GM12801 (cell line): Measurements from ENCODE around the gene RNF40.

Experiments used
- CTCF ChIP-seq: IDR thresholded peaks from one replicate; pipeline ENCODE4 v1.5.1; 2011; ENCODE audit warnings: control low read depth; ENCODE audit not compliant: insufficient read length; ENCODE audit errors: extremely low read depth

The RNF40 gene

GRCh38 chr16:30722916-30723315, 39.2 kb upstream of the RNF40 start:
- TF ChIP-seq CTCF = no peak

- no peak for TF ChIP-seq CTCF
These were observed 38.3 kb upstream of the RNF40 start for GRCh38 chr16:30723725-30724355.

DNA sequence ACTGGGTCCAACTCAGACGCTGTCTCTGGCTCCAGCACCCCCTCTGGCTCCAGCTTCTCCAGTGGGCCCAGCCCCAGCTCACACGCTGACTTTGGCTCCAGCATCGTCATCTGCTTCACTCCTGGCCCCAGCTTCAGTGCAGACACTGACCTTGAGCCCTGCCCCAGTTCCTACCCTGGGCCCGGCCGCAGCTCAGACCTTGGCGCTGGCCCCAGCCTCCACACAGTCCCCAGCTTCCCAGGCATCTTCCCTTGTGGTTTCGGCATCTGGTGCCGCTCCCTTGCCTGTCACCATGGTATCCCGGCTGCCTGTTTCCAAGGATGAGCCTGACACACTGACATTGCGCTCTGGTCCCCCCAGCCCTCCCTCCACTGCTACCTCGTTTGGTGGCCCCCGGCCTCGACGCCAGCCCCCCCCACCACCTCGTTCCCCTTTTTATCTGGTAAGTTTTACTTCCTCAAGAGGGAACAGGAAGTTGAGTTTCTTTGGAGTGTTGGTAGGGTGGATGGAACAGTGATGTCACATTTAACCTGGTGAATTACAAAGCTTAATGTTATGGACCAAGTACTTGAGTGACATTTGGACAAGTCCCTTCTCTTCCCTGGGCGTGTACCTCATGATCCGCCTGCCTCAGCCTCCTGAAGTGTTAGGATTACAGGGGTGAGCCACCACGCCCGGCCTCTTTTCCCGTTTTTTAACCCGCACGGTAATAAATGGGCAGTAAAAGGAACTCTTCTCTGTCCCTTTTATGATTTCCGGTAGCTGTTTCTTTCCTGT, 37.3 kb upstream of the RNF40 start:
- no peak for TF ChIP-seq CTCF

- TF ChIP-seq CTCF = no peak
These were observed 36.7 kb upstream of the RNF40 start for GRCh38 chr16:30725418-30725792.

GRCh38 chr16:30728321-30728720, 33.8 kb upstream of the RNF40 start:
- TF ChIP-seq CTCF = no peak

GRCh38 chr16:30728899-30729672, 33.0 kb upstream of the RNF40 start:
- no peak for TF ChIP-seq CTCF

- TF ChIP-seq CTCF = no peak
These were observed 30.7 kb upstream of the RNF40 start for GRCh38 chr16:30731411-30731810.
